Dendritic cell treated with granulocyte-macrophage colony-stimulating factor and Interleukin-4, amounts not matched to agents 40 ng/mL and 50 ng/mL, for 4 days (primary cell): ENCODE results near the gene ING3.
A peak's percentile ranks its signal among the peaks of the same experiment; 100 is the strongest.
"Not testable (repeated sequence)": the region's sequence is repeated elsewhere in the genome, so short reads cannot be mapped to it uniquely, and the experiment has no call there.

Source experiments
- H3K27ac Mint-ChIP-seq: one replicate; pipeline ENCODE4 v1.8.0; 2022; ENCODE audit warnings: mild to moderate bottlenecking, mixed read lengths
- H3K27me3 Mint-ChIP-seq: one replicate; pipeline ENCODE4 v1.8.0; 2022; ENCODE audit warnings: mild to moderate bottlenecking, mixed read lengths
- H3K36me3 Mint-ChIP-seq: one replicate; pipeline ENCODE4 v1.8.0; 2022; ENCODE audit warnings: low read depth, mixed read lengths
- H3K4me1 Mint-ChIP-seq: one replicate; pipeline ENCODE4 v1.8.0; 2022; ENCODE audit warnings: low read depth, mixed read lengths
- H3K4me3 Mint-ChIP-seq: one replicate; pipeline ENCODE4 v1.8.0; 2022; ENCODE audit warnings: mild to moderate bottlenecking, moderate library complexity, mixed read lengths
- H3K9me3 Mint-ChIP-seq: one replicate; pipeline ENCODE4 v1.8.0; 2022; ENCODE audit warnings: mixed read lengths
- intact Hi-C: fragments of 100-400 bp; cut with micrococcal nuclease; formaldehyde crosslinking; loops from one replicate; pipeline ENCODE4 v1.15.0; 2022

ING3 gene

GRCh38 chr7:120996988-120997345, 46.4 kb downstream of the ING3 start:
- Mint-ChIP-seq H3K27ac (peak overlapping the region; percentile 79), H3K27me3 (no peaks in the 10 kb centered on the region), H3K9me3 (peaks cover 6% of the 10 kb centered on the region), H3K36me3 (no peaks in the 10 kb centered on the region), H3K4me3 (peak overlapping the region; percentile 33), H3K4me1 (peaks cover 66% of the 10 kb centered on the region)
- intact Hi-C loops: loop anchor here (2.0 kb wide), 1 partner anchor 46 kb away; the partner anchor contains the start of gene ING3

- intact Hi-C loops: loop anchor here (2.0 kb wide), 1 partner anchor 47 kb away; the partner anchor contains the start of gene ING3
- Mint-ChIP-seq H3K27ac (peak overlapping the region; percentile 58), H3K36me3 (no peaks in the 10 kb centered on the region), H3K9me3 (peaks cover 6% of the 10 kb centered on the region), H3K27me3 (no peaks in the 10 kb centered on the region), H3K4me1 (peaks cover 71% of the 10 kb centered on the region), H3K4me3 (no peak overlapping the region)
Measured at GRCh38 chr7:120997882-120998474, 47.4 kb downstream of the ING3 start.

- peaks cover 6% of the 10 kb centered on the region for H3K9me3 Mint-ChIP-seq
- peaks cover 65% of the 10 kb centered on the region for H3K4me1 Mint-ChIP-seq
- no peak overlapping the region for H3K4me3 Mint-ChIP-seq
- intact Hi-C loops: no loop called here
- peaks cover 2% of the 10 kb centered on the region for H3K27me3 Mint-ChIP-seq
- no peaks in the 10 kb centered on the region for H3K36me3 Mint-ChIP-seq
- peak overlapping the region; percentile 58 for H3K27ac Mint-ChIP-seq
Measured at GRCh38 chr7:120998520-120998919, 47.9 kb downstream of the ING3 start.

GRCh38 chr7:120998996-120999565, 48.5 kb downstream of the ING3 start:
- H3K4me3 Mint-ChIP-seq: no peak overlapping the region
- no peaks in the 10 kb centered on the region for H3K36me3 Mint-ChIP-seq
- peaks cover 6% of the 10 kb centered on the region for H3K9me3 Mint-ChIP-seq
- intact Hi-C loops: no loop called here
- H3K27ac Mint-ChIP-seq: peak overlapping the region; percentile 58
- H3K4me1 Mint-ChIP-seq: peaks cover 61% of the 10 kb centered on the region
- H3K27me3 Mint-ChIP-seq: peaks cover 3% of the 10 kb centered on the region

GRCh38 chr7:121000081-121000983, 49.8 kb downstream of the ING3 start:
- H3K27me3 Mint-ChIP-seq: peaks cover 5% of the 10 kb centered on the region
- H3K4me3 Mint-ChIP-seq: no peak overlapping the region
- H3K9me3 Mint-ChIP-seq: peaks cover 6% of the 10 kb centered on the region
- H3K4me1 Mint-ChIP-seq: peaks cover 53% of the 10 kb centered on the region
- peak overlapping the region; percentile 60 for H3K27ac Mint-ChIP-seq
- no peaks in the 10 kb centered on the region for H3K36me3 Mint-ChIP-seq
- intact Hi-C loops: no loop called here

- no peak overlapping the region for H3K4me3 Mint-ChIP-seq
- intact Hi-C loops: no loop called here
- no peak overlapping the region for H3K27ac Mint-ChIP-seq
- H3K9me3 Mint-ChIP-seq: no peaks in the 10 kb centered on the region
- H3K4me1 Mint-ChIP-seq: peaks cover 50% of the 10 kb centered on the region
- H3K27me3 Mint-ChIP-seq: peaks cover 5% of the 10 kb centered on the region
- no peaks in the 10 kb centered on the region for H3K36me3 Mint-ChIP-seq
Measured at GRCh38 chr7:121001234-121001906, 50.8 kb downstream of the ING3 start.

- Mint-ChIP-seq H3K4me1 (peaks cover 51% of the 10 kb centered on the region), H3K9me3 (no peaks in the 10 kb centered on the region), H3K27ac (no peak overlapping the region), H3K4me3 (no peak overlapping the region), H3K27me3 (peaks cover 5% of the 10 kb centered on the region), H3K36me3 (no peaks in the 10 kb centered on the region)
- intact Hi-C loops: no loop called here
Measured at GRCh38 chr7:121002048-121002756, 51.6 kb downstream of the ING3 start.

GRCh38 chr7:121002757-121003200, 52.2 kb downstream of the ING3 start:
- no peak overlapping the region for H3K4me3 Mint-ChIP-seq
- H3K27me3 Mint-ChIP-seq: peaks cover 5% of the 10 kb centered on the region
- no peaks in the 10 kb centered on the region for H3K9me3 Mint-ChIP-seq
- no peaks in the 10 kb centered on the region for H3K36me3 Mint-ChIP-seq
- no peak overlapping the region for H3K27ac Mint-ChIP-seq
- intact Hi-C loops: no loop called here
- H3K4me1 Mint-ChIP-seq: peaks cover 56% of the 10 kb centered on the region

GRCh38 chr7:121003986-121004685, 53.6 kb downstream of the ING3 start:
- no peaks in the 10 kb centered on the region for H3K36me3 Mint-ChIP-seq
- H3K4me3 Mint-ChIP-seq: no peak overlapping the region
- peaks cover 46% of the 10 kb centered on the region for H3K4me1 Mint-ChIP-seq
- peaks cover 5% of the 10 kb centered on the region for H3K27me3 Mint-ChIP-seq
- intact Hi-C loops: no loop called here
- no peaks in the 10 kb centered on the region for H3K9me3 Mint-ChIP-seq
- no peak overlapping the region for H3K27ac Mint-ChIP-seq

GRCh38 chr7:121005058-121005457, 54.5 kb downstream of the ING3 start:
- H3K9me3 Mint-ChIP-seq, H3K27me3 Mint-ChIP-seq, H3K27ac Mint-ChIP-seq, intact Hi-C loops, H3K36me3 Mint-ChIP-seq, H3K4me3 Mint-ChIP-seq: not testable (repeated sequence)
- peaks cover 40% of the 10 kb centered on the region for H3K4me1 Mint-ChIP-seq

GRCh38 chr7:121005996-121006584, 55.5 kb downstream of the ING3 start:
- no peak overlapping the region for H3K4me3 Mint-ChIP-seq
- intact Hi-C loops: no loop called here
- H3K27ac Mint-ChIP-seq: no peak overlapping the region
- peaks cover 5% of the 10 kb centered on the region for H3K27me3 Mint-ChIP-seq
- peaks cover 35% of the 10 kb centered on the region for H3K4me1 Mint-ChIP-seq
- no peaks in the 10 kb centered on the region for H3K36me3 Mint-ChIP-seq
- H3K9me3 Mint-ChIP-seq: no peaks in the 10 kb centered on the region

- H3K27ac Mint-ChIP-seq: no peak overlapping the region
- intact Hi-C loops: no loop called here
- H3K36me3 Mint-ChIP-seq: no peaks in the 10 kb centered on the region
- H3K27me3 Mint-ChIP-seq: peaks cover 5% of the 10 kb centered on the region
- H3K4me3 Mint-ChIP-seq: no peak overlapping the region
- no peaks in the 10 kb centered on the region for H3K9me3 Mint-ChIP-seq
- H3K4me1 Mint-ChIP-seq: peaks cover 29% of the 10 kb centered on the region
Measured at GRCh38 chr7:121006711-121007315, 56.2 kb downstream of the ING3 start.
